HG03025 (cell line): Measurements from ENCODE around the gene ACTA1.
"Not testable (repeated sequence)": the region's sequence is repeated elsewhere in the genome, so short reads cannot be mapped to it uniquely, and the experiment has no call there.

Experiments
- ATAC-seq: cut with Tn5 transposase; IDR thresholded peaks from one replicate; pipeline ENCODE4 v1.9.1; 2021; ENCODE audit warnings: mild to moderate bottlenecking, moderate library complexity; ENCODE audit not compliant: unreplicated experiment, low FRiP score

ACTA1 gene

DNA sequence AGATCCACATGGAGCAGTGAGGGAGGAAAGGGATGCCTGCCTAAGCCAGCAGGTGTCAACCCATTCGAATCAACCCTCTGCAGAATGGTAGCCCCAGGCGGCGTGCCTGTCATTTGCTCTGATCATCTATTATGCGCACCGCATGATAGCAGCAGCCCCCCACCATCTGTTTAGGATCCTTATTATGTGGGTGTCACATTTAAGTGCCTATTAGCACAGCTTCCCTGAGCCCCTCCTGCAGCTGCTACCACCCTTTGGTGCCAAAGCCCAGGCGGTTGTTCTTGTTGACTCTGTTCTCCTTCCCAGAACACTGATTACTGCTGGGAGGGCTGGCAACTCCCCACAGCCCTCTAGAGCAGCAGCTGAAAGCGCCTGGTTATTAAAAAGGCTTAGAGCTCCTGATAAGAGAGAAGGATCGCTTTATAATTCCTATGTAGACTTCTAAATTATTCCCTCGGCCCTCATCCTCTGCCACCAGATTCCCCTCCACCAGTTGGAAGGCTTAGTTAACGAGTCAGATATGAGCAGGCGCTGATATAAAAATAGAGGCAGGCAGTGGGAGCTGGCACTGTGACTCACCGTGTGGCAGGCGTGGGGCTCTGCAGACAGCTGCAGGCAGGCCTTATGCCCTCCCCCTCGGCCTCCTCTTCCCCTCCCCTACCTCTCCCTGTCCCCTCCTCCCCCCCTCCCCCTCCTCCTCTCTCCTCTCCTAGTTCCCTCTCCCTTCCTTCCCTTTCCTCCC is 23.0 kb downstream of the ACTA1 start:
- ATAC-seq = no peak

DNA sequence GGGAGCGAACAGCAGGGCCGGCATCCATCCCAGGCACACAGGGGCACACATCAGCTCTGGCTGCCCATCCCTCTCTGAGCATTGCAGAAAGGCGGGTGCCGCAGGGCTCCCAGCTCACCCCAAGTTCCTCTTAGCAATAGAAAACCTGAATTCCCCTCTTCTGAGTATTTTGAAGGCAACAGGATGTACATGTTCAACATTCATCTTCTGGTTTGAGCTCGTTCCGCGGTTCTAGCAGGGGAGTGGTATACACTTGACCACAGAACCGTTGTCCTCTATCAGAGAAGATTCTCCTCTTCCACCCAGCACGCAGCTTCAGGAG is 23.6 kb downstream of the ACTA1 start:
- ATAC-seq = no peak

- no peak for ATAC-seq
Observed at GRCh38 chr1:229409616-229410369, 24.1 kb downstream of the ACTA1 start.

- no peak for ATAC-seq
Observed at GRCh38 chr1:229408458-229409037, 25.3 kb downstream of the ACTA1 start.

GRCh38 chr1:229407206-229408026 is 26.5 kb downstream of the ACTA1 start:
- ATAC-seq = no peak

GRCh38 chr1:229406798-229407197 is 27.1 kb downstream of the ACTA1 start:
- ATAC-seq = no peak

- ATAC-seq = no peak
Observed at GRCh38 chr1:229403573-229403972, 30.3 kb downstream of the ACTA1 start.

DNA sequence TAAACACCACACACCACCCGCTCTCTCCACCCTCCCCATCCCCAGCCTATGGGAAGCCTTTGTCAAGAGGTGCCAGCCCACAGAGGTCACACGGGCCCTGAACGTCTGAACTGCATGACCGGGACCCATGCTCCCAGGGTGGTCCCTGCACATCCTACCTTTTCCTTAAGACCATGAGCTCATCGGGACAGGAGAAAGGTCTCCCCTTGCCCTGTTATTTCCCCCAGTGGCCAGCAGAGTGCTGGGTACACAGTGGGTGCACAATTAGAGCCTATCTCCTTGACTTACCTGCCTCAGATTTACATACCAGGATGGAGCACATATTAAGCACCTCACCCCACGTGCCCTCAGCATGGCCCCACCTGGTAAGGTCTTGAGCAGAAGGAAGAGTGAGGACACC is 30.9 kb downstream of the ACTA1 start:
- no peak for ATAC-seq

DNA sequence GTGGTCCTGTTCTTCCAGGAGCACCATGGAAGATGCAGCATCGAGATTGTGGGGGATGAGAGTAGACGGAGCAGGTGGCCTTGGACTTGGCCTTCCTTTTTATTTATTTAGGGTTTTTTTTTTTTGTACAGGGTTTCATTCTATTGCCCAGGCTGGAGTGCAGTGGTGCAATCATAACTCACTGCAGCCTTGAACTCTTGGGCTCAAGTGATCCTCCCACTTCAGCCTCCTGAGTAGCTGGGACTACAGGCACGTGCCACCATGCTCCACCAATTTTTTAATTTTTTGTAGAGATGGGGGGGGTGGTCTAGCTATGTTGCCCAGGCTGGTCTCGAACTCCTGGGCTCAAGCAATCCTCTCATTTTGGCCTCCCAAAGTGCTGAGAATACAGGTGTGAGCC is 31.6 kb downstream of the ACTA1 start:
- not testable (repeated sequence) for ATAC-seq

DNA sequence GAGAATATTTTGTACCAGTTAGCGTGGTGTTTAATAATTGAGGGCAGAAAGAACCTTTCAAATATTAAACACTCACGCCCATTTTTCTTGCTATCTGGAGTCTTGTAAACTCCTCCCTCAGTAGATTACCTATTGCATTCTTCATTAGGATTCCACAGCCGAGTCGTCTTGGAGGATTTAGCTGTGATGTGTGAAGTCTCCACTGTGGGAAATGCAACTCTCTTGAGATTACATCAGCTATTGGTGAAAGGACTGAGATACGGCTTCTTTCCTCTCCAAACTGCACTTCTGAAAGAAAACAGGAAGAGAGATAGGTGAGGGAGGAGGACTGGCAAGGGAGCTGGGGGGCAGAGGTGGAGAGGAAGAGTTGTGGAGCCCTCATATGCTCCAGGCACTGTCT is 36.1 kb downstream of the ACTA1 start:
- ATAC-seq = no peak

GRCh38 chr1:229396585-229397206 is 37.2 kb downstream of the ACTA1 start:
- ATAC-seq = no peak

DNA sequence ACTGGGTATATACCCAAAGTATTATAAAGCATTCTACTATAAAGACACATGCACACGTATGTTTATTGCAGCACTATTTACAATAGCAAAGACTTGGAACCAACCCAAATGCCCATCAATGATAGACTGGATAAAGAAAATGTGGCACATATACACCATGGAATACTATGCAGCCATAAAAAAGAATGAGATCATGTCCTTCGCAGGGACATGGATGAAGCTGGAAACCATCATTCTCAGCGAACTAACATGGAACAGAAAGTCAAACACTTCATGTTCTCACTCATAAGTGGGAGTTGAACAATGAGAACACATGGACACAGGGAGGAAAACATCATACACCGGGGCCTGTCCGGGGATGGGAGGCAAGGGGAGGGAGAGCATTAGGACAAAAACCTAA is 39.4 kb downstream of the ACTA1 start:
- not testable (repeated sequence) for ATAC-seq

DNA sequence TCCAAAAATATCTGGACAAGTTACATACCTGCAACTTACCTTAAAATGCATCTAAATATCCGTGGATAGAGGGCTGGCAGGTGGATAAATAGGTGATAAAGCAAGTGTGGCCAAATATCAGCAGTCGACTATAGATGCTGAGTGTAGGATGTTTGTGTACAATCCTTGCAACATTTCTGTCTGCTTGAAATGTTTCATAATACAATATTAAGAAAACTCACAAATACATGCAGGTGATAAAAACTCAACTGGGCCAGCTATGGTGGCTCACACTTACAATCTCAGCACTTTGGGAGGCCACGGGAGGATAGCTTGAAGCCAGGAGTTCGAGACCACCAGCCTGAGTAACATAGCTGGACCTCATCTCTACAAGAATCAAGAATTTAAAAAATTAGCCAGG is 41.0 kb downstream of the ACTA1 start:
- ATAC-seq = no peak

DNA sequence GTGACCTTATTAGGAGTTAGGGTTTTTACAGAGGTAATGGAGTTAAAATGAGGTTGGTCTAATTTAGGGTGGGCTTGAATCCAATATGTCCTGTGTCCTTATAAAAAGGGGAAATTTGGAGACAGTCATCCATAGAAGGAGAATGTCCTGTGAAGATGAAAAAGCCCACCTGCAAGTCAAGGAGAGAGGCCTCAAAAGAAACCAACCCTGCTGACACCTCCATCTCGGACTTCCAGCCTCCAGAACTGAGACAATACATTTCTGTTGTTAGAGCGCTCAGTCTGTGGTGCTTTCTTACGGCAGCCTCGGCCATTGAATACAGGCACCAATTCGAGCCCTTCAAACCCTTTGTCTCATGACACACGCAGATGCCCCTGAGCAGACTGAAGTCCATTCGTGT is 43.8 kb downstream of the ACTA1 start:
- ATAC-seq = no peak

- ATAC-seq = no peak
Observed at GRCh38 chr1:229388897-229389580, 44.9 kb downstream of the ACTA1 start.

DNA sequence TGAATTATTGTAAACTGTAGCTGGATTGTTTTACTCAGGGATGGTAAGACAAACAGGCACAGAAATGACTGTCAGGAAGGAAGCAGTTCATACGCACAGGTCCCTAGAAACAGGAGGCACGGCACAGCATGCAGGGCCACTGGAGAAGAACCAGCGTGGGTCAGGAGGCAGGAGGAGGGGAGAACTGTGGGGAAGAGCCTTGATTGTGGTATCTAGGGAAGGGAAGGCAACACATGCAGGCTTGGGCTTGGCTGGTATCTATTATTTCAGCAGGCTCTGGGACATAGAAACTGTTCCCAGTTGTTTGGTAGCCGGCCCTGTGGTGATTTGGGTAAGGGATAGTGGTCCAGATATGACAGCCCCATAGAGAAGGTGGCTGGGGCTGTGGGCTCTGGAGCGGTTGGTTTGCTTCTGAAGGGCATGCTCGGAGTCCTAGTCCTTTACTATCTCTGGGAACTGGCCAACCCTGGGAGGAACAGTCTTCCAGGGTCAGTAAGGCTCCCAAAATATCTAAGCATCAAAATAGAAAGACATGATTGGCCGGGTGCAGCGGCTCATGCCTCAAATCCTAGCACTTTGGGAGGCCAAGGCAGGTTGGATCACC is 47.9 kb downstream of the ACTA1 start:
- no peak for ATAC-seq

DNA sequence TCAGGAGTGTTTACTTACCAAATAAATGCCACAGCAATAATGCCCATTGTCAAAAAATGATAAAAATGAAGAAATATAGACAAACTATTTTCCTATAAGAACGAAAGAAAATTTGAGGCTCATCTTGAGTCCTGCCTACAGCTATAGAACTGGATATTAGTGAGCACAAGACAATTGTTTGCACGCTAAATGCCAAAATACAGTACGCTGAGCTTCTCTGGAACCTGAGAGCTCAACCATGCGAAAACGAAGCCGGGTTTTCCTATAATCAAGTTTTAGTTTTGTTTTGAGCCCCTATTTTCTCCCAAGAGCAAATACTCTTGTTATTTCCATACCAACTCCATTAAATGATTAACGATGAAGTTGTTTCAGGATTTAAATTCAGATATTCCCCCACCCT is 49.1 kb downstream of the ACTA1 start:
- ATAC-seq = no peak

DNA sequence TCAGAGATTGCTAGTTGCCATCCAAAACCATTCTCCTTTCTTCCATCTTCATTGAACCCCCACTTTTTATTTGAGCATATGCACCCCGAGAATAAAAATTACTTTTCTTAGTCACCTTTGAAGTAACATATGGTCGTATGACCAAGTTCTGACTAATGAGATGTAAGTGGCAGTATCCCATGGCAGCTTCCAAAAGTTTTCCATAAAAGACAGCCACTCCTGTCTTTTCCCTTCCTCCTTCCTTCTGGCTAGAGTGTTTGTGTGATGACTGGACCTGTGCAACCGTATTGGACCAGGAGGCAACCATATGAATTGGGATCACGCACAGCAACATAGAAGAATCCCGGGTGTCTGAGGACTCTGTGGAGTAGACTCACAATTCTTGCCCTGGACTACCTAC is 49.9 kb downstream of the ACTA1 start:
- ATAC-seq = no peak

DNA sequence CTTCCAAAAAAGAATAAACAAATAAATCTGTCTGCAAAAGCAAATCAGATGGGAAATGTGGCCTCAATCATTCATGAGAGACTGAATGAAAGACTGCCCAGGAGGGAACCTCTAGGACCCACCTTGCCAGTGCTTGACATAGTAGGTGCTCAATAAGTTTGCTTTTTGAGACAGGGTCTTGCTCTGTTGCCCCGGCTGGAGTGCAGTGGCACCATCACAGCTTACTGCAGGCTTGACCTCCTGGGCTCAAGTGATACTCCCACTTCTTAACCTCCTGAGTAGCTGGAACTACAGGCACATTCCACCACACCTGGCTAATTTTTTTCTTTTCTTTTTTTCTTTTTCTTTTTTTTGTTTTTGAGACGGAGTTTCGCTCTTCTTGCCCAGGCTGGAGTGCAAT is 50.7 kb downstream of the ACTA1 start:
- no peak for ATAC-seq
